MM.1S (cell line): ENCODE measurements around the gene ZMYND12.

Experiments
- EZH2phosphoT487 ChIP-seq: fragments of 300-600 bp; sonication (generic); IDR thresholded peaks from 2 replicates; pipeline ENCODE4 v1.6.1; 2018; ENCODE audit warnings: antibody characterized with exemption, low read length
- TF ChIP-seq, protein P1 (sequence below): fragments of 300-600 bp; sonication (generic); IDR thresholded peaks from 2 replicates; pipeline ENCODE4 v1.5.1; 2016; ENCODE audit warnings: antibody characterized with exemption, low read length, mixed read lengths

- TF ChIP-seq, protein P1, sequence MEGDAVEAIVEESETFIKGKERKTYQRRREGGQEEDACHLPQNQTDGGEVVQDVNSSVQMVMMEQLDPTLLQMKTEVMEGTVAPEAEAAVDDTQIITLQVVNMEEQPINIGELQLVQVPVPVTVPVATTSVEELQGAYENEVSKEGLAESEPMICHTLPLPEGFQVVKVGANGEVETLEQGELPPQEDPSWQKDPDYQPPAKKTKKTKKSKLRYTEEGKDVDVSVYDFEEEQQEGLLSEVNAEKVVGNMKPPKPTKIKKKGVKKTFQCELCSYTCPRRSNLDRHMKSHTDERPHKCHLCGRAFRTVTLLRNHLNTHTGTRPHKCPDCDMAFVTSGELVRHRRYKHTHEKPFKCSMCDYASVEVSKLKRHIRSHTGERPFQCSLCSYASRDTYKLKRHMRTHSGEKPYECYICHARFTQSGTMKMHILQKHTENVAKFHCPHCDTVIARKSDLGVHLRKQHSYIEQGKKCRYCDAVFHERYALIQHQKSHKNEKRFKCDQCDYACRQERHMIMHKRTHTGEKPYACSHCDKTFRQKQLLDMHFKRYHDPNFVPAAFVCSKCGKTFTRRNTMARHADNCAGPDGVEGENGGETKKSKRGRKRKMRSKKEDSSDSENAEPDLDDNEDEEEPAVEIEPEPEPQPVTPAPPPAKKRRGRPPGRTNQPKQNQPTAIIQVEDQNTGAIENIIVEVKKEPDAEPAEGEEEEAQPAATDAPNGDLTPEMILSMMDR: no peak
- TF ChIP-seq EZH2phosphoT487: no peak
These were observed 25.1 kb upstream of the ZMYND12 start for GRCh38 chr1:42480921-42481320.
